Gastrocnemius medialis (tissue), 4 donors: ENCODE measurements around the gene TMEM132D.

Source experiments
- CTCF ChIP-seq, 5 experiments: fragments of 450-650 bp in 3 of 5; fragments of 200-600 bp in 2 of 5; sonication (generic) in 2 of 5; IDR thresholded peaks in 4 of 5; conservative IDR thresholded peaks in 1 of 5; 1 replicate in 4 of 5; 2 replicates in 1 of 5; pipeline ENCODE4 v1.5.1; 2016 to 2019; ENCODE audit warnings: antibody characterized with exemption in 5 of 5, mild to moderate bottlenecking in 3 of 5, moderate library complexity in 3 of 5
- POLR2A ChIP-seq, 2 donors: fragments of 450-650 bp; IDR thresholded peaks; one replicate each; pipeline ENCODE4 v1.6.1; 2017; ENCODE audit warnings: antibody characterized with exemption in 2 of 2, mild to moderate bottlenecking in 2 of 2, moderate library complexity in 2 of 2

- no peak for TF ChIP-seq CTCF (IDR thresholded peaks at IDR 0.05 in 4 of 5, conservative IDR thresholded peaks at IDR 0.05 in 1 of 5)
- no peak for TF ChIP-seq POLR2A (IDR thresholded peaks at IDR 0.05)
Measured at GRCh38 chr12:129765719-129766118, 138.1 kb downstream of the TMEM132D start.
